ENCODE measurements around the gene TSPAN7.

The TSPAN7 gene

GRCh38 chrX:38649674-38650647, 88.6 kb downstream of the TSPAN7 start:
- DNase-seq, result no peak

- no peak for DNase-seq
These were observed 90.6 kb downstream of the TSPAN7 start for GRCh38 chrX:38651625-38652601.

DNA sequence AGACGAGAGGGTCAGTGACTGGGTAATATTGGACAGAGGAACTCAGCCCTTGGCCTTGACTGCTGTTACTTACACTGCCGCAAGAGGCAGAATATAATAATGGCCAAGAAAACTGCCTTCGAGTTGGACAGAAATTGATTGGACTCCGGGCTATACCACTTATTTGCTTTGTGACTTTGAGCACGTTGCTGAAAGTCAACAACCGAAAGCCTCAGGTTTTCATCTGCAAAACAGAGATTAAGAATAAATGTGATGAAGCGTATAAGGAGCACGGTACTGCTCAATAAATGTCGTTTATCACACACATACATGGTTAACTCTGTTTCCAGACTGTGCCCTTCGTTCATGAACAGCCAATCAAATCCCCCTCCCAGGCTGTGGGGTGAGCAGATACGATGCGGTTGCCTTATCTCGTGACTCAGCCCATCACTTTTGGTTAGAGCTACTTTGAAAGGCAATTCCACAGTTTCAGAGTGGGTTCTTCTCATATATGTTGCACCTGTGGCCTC, 91.6 kb downstream of the TSPAN7 start:
- DNase-seq, result no peak

DNA sequence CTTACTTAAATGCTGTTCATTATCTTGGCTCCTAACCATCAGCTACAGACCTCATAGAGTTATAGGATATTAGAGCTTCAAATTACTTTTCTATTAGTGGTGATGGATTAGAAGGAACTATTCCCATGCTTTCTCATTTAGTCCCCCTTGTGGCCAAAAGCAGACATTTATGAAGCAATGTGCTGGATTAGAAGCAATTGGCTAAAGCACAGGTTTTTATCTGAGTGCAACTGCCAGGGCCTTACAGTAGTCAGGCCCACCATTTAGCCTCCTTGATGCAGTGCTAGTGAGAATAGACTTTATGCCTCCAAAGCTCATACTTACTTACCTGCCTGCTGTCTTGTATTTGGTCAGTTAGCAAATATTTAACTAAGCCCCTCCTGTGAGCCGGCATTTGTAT, 93.0 kb downstream of the TSPAN7 start:
- DNase-seq, result peak; percentile 7

GRCh38 chrX:38656350-38656915, 95.1 kb downstream of the TSPAN7 start:
- no peak for DNase-seq

DNA sequence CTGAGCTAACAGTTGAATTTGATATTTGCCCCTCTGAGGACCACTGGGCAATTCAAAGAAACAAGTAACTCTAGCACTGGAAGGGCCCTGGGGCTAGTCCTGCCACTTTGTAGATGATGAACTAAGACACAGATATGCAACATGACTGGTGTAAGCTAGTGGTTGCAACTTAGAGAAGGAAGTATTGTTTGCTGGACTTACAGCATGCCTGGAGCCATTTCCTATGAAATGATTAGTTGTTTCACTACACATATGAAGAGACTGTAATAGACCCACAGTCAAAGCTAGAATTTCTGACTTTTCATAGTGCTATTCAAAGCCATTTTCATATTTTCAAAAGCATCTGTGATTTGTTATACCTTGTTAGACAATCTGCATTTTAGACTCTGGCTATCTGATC, 96.2 kb downstream of the TSPAN7 start:
- no peak for DNase-seq

DNA sequence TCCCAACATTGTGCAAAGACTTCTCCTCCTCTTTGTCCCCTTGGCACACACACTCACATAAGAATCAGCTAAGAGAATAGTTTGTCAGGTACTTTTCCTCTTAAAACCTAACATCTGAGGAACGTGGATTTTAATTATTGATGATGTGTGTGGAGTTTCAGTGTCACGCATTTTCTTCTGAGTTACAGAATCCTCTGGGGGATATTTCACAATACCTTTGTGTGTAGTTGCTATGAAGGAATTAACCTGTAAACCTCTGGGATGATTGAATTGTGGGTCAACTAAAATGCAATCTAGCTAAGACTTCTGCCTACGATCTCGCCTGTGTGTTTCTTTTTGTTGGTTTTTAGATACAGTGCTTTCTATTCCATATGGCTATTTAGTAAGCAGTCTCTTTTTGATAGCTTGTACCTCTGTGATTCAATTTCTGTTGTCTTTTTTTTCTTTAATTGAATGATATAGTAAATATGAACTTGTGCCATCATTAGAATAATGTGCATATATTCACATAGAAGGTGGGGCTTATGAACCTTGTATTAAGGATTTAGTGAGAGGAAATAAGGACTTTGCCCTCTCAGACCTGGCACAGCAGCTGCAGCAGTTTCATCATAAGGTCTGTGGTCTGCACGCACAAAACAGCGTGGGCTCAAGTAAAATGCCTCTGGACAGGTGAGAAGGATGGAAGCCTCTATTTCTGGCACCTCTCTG, 99.2 kb downstream of the TSPAN7 start:
- DNase-seq, result no peak

DNA sequence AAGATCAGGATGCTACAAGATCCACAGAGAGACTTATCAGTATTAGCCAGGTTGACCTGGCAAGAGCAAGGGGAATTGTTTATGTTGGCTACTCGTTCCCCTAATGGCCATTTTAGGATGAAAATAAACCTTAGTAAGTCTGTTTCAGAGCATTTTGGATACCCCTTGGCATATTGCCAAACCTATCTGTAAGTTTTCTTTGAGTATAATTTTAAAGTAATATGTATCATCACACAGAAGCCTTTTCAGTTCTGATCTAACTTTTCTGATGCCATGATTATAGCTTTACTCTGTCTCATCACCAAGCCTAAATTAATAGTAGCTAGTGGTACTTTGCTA, 99.7 kb downstream of the TSPAN7 start:
- no peak for DNase-seq

DNA sequence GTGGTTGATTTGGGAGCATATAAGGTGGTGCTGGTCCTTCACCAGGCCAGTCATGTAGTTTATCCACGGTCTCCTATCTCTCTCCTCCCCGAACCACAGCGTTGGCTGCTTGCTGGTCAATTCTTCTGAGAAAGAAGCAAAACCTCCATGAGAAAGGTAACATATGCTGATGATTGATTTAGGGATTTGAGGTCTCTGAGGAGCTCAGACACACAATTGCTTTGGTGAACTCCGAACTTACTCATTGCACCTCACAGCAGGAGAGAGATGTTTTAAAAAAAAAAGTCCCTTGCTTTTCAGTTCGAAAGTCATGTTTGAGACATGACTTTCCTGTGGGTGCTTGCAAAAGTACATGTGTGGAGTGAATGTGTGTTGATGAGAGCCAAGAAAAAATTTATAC, 100.2 kb downstream of the TSPAN7 start:
- DNase-seq, result no peak

- no peak for DNase-seq
These were observed 101.3 kb downstream of the TSPAN7 start for GRCh38 chrX:38662640-38663039.

DNA sequence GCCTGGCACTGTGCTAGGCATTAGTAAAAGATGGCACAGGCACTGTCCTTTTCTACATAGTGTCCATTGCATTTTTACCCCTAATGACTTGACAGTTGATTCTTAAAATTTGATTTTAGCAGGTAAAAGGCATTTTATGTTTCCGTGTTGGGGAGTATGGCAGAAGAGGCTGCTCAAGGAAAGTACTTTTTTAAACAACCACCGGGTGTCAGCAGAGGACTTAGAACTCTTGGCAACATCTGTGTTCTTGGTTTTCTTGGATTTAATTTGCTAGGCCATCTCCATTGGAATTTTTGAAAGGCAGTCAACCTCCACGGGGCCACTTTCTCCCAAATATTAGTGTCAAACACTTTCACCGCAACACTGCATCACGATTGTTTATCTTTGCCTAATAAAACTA, 102.9 kb downstream of the TSPAN7 start:
- peak; percentile 36 for DNase-seq

DNA sequence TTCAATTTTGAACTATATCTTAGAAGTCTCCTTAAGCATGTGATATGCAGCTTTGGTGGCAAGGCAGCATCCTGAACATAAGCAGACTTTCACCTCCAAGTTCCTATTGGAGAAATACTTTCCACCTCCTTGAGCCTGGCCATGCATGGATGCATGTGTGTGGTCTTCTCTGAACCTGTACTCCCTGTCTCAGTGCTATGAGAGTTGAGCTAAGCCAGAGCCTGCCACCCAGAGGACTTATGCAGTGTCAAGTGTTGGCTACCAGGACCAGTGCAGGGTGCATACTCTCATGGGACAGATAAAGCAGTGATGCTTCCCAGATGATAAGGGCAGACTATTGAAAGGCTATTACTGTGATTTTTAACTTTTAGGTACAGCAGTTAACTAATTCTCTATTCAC, 105.6 kb downstream of the TSPAN7 start:
- DNase-seq, result no peak

- no peak for DNase-seq
These were observed 107.4 kb downstream of the TSPAN7 start for GRCh38 chrX:38668771-38669170.

GRCh38 chrX:38669428-38669827, 108.1 kb downstream of the TSPAN7 start:
- DNase-seq, result no peak

DNA sequence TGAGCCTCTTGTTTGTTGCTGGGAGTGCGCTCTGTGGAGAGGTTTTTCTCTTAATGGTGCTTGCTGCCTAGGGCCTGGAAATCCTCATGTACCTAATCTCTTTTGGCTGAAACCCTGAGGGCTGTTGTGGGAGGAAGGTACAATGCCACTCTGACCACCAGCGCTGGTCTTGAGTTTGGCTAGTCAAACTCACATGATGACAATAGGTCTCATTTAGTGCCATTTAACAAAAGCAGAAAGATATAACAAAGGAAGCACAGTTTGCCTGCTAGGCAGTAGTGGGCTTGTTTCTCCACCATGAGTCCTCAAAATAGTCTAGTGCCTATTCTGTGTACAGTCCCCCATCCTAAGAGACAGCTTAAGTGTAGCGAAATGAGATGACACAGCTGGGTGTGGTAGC, 111.3 kb downstream of the TSPAN7 start:
- DNase-seq, result no peak

DNA sequence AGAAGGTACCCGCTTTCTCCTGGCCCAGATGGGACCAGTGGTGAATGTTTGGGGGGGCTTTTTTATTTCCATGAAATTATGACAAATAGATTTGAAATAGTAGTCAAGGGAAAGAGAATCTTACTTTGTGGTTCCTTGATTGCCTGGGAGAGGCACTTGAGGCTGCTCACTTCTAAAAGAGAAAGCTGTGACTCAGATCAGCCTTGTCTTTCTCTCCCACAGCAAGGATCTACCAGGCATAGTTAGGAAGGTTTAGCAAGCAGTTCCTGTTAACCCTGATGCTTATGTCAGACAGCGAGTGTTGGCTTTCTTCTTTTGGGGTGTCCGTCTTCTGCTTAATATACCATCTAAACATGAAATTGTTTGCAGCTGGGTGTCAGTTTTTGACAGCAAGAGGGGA, 114.5 kb downstream of the TSPAN7 start:
- no peak for DNase-seq

GRCh38 chrX:38678183-38678582, 116.8 kb downstream of the TSPAN7 start:
- no peak for DNase-seq

- DNase-seq, result no peak
These were observed 117.5 kb downstream of the TSPAN7 start for GRCh38 chrX:38678821-38679220.

GRCh38 chrX:38679695-38680094, 118.4 kb downstream of the TSPAN7 start:
- DNase-seq, result no peak

- DNase-seq, result no peak
These were observed 120.8 kb downstream of the TSPAN7 start for GRCh38 chrX:38682095-38682494.

DNA sequence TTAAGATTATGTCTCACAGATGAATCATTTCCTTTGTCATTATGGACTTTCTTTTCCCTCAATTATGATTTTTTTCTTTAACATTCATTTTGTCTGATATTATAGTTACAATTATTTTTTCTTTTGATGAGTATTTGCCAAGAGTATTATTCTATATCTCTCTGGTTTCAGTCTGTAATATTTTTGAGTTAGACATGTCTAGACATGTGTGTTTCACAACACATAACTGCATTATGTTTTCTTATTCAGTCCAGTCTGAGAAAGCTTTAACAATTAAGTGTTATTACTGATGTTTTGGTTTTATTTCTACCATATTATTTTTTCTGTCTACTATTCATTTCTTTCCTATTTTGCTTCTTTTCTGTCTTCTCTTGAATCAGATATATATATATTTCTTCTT, 131.6 kb downstream of the TSPAN7 start:
- DNase-seq, result no peak

GRCh38 chrX:38694394-38694793, 133.1 kb downstream of the TSPAN7 start:
- DNase-seq, result no peak

GRCh38 chrX:38697461-38697860, 136.1 kb downstream of the TSPAN7 start:
- DNase-seq, result no peak

Data from COR-L47 (cell line).